A673 (cell line): ENCODE measurements around the gene TNP2. TPM values are rescaled to one million over a fixed set of nuclear protein-coding genes. Genes with fewer than 3 reads are reported as not detected.

Source experiments
- BruUV-seq: library from RNA; stranded (reverse); fragments of 400-500 nt; replicated peaks from 2 replicates; lab custom pipeline; 2021; lab: Mats Ljungman, UMichigan
- CTCF ChIA-PET: fragments of 300-600 bp; sonication (Branson Sonifier 250); formaldehyde crosslinking; loops from one replicate; lab custom pipeline; 2022; ENCODE audit warnings: antibody characterized with exemption; lab: Charles Lee
- POLR2A ChIA-PET: fragments of 300-600 bp; sonication (Branson Sonifier 250); formaldehyde crosslinking; loops from one replicate; lab custom pipeline; 2022; ENCODE audit warnings: antibody characterized with exemption; ENCODE audit not compliant: low non-redundant PET; lab: Charles Lee
- DNase-seq: peaks from one replicate; pipeline ENCODE4 v3.0.0-alpha.2; 2015; ENCODE audit warnings: low spot score
- H3K27ac ChIP-seq: fragments of 200-600 bp; sonication (generic); 2 replicates; pipeline ENCODE4 v1.5.1; 2016; ENCODE audit warnings: mixed run types, low read depth, mild to moderate bottlenecking, mixed read lengths, antibody characterized with exemption, low read length; ENCODE audit not compliant: poor library complexity, severe bottlenecking
- H3K27me3 ChIP-seq: fragments of 200-600 bp; sonication (generic); replicated peaks from 2 replicates; pipeline ENCODE4 v1.6.1; 2017; ENCODE audit warnings: mixed run types, low read depth, mild to moderate bottlenecking, mixed read lengths, antibody characterized with exemption, low read length; ENCODE audit not compliant: insufficient read depth, poor library complexity
- H3K36me3 ChIP-seq: fragments of 200-600 bp; sonication (generic); 2 replicates; pipeline ENCODE4 v1.6.1; 2016; ENCODE audit warnings: mixed run types, mild to moderate bottlenecking, mixed read lengths, antibody characterized with exemption, low read length; ENCODE audit not compliant: insufficient read depth, poor library complexity, severe bottlenecking
- H3K4me1 ChIP-seq: fragments of 200-600 bp; sonication (generic); 2 replicates; pipeline ENCODE4 v1.6.1; 2017; ENCODE audit warnings: mixed run types, mild to moderate bottlenecking, mixed read lengths, antibody characterized with exemption, low read length; ENCODE audit not compliant: insufficient read depth, poor library complexity, severe bottlenecking
- H3K4me3 ChIP-seq: fragments of 200-600 bp; sonication (generic); 2 replicates; pipeline ENCODE4 v1.5.1; 2016; ENCODE audit warnings: low read depth, mixed run types, mild to moderate bottlenecking, mixed read lengths, low read length; ENCODE audit not compliant: poor library complexity, severe bottlenecking
- H3K9me3 ChIP-seq: fragments of 200-600 bp; sonication (generic); 2 replicates; pipeline ENCODE4 v1.6.1; 2016; ENCODE audit warnings: mixed run types, low read depth, mild to moderate bottlenecking, mixed read lengths, antibody characterized with exemption, low read length; ENCODE audit not compliant: poor library complexity, severe bottlenecking
- CTCF ChIP-seq: fragments of 300-800, 200-600 bp; sonication (generic); conservative IDR thresholded peaks from 2 replicates; pipeline ENCODE4 v1.5.1; 2017; ENCODE audit warnings: low read depth, mild to moderate bottlenecking, antibody characterized with exemption, low read length, moderate library complexity, mixed read lengths
- EZH2 ChIP-seq: fragments of 200-600 bp; sonication (generic); IDR thresholded peaks from 2 replicates; pipeline ENCODE4 v1.6.1; 2017; ENCODE audit warnings: borderline replicate concordance, low read depth, mild to moderate bottlenecking, mixed read lengths, antibody characterized with exemption, low read length; ENCODE audit not compliant: poor library complexity, severe bottlenecking
- intact Hi-C: fragments of 100-400 bp; cut with micrococcal nuclease; formaldehyde crosslinking; loops from one replicate; pipeline ENCODE4 v1.10.0; 2022; ENCODE audit not compliant: unreplicated experiment
- total RNA-seq: library from RNA; stranded (reverse); gene quantifications from 2 replicates; pipeline ENCODE4 v1.2.3, GENCODE V29; 2021

Gene TNP2
- total RNA-seq, 1 experiment from 2014 or later = not detected

GRCh38 chr16:11295672-11296071, 26.5 kb upstream of the TNP2 start:
- CTCF ChIA-PET = no interaction called here
- no peaks in the 10 kb centered on the region for H3K9me3 ChIP-seq
- H3K27me3 ChIP-seq = no peaks in the 10 kb centered on the region
- POLR2A ChIA-PET = no interaction called here
- no peak overlapping the region for H3K4me3 ChIP-seq
- intact Hi-C loops = no loop called here
- H3K36me3 ChIP-seq = no peaks in the 10 kb centered on the region
- H3K27ac ChIP-seq = no peak overlapping the region
- no TSS peak for BruUV-seq
- H3K4me1 ChIP-seq = no peaks in the 10 kb centered on the region
- TF ChIP-seq CTCF = no peak
- no peak for TF ChIP-seq EZH2
- DNase-seq = no peak

- no peaks in the 10 kb centered on the region for H3K27me3 ChIP-seq
- H3K4me1 ChIP-seq = no peaks in the 10 kb centered on the region
- ChIA-PET CTCF (no interaction called here), POLR2A (no interaction called here)
- BruUV-seq = no TSS peak
- intact Hi-C loops = no loop called here
- H3K27ac ChIP-seq = no peak overlapping the region
- no peak for DNase-seq
- no peak overlapping the region for H3K4me3 ChIP-seq
- TF ChIP-seq EZH2 (no peak), CTCF (no peak)
- no peaks in the 10 kb centered on the region for H3K36me3 ChIP-seq
- no peaks in the 10 kb centered on the region for H3K9me3 ChIP-seq
These were observed 23.1 kb upstream of the TNP2 start for GRCh38 chr16:11292076-11292748.

- no peaks in the 10 kb centered on the region for H3K36me3 ChIP-seq
- intact Hi-C loops = no loop called here
- CTCF ChIA-PET = no interaction called here
- no peak for TF ChIP-seq EZH2
- TF ChIP-seq CTCF = no peak
- H3K27ac ChIP-seq = no peak overlapping the region
- H3K4me1 ChIP-seq = no peaks in the 10 kb centered on the region
- DNase-seq = no peak
- no peak overlapping the region for H3K4me3 ChIP-seq
- no peaks in the 10 kb centered on the region for H3K9me3 ChIP-seq
- no peaks in the 10 kb centered on the region for H3K27me3 ChIP-seq
- POLR2A ChIA-PET = no interaction called here
- BruUV-seq = no TSS peak
These were observed 22.1 kb upstream of the TNP2 start for GRCh38 chr16:11291091-11291703.
